HCT116 (cell line): ENCODE results near the gene GIMAP5. TPM values are rescaled to one million over a fixed set of nuclear protein-coding genes. Genes with fewer than 3 reads are reported as not detected.

Experiments
- ATAC-seq: fragments of 200-7000 bp; cut with Tn5 transposase; 2 replicates; pipeline ENCODE4 v1.9.1; 2020; ENCODE audit warnings: mild to moderate bottlenecking, moderate library complexity
- BruUV-seq: library from RNA; stranded (reverse); fragments of 400-500 nt; replicated peaks from 2 replicates; lab custom pipeline; 2021; lab: Mats Ljungman, UMichigan
- CTCF ChIA-PET: fragments of 300-600 bp; sonication (Branson Sonifier 250); formaldehyde crosslinking; loops from one replicate; lab custom pipeline; 2021; ENCODE audit warnings: antibody characterized with exemption; lab: Charles Lee
- POLR2A ChIA-PET: fragments of 300-600, 350-600 bp; sonication (Branson Sonifier 250); formaldehyde crosslinking; loops from one replicate; lab custom pipeline; 2021; ENCODE audit warnings: antibody characterized with exemption; lab: Charles Lee
- RAD21 ChIA-PET, 2 experiments: fragments of 300-600 bp; sonication (Branson Sonifier 250); formaldehyde crosslinking; loops; one replicate each; lab custom pipeline; 2023; ENCODE audit warnings: low total read pairs in 2 of 2; ENCODE audit not compliant: uncharacterized antibody in 2 of 2, unreplicated experiment in 2 of 2, low non-redundant PET in 1 of 2; lab: Charles Lee
- DNase-seq: peaks from one replicate; pipeline ENCODE4 v3.0.0-alpha.2; 2010; ENCODE audit warnings: low read depth, low spot score
- H2AFZ ChIP-seq: fragments of 200-600 bp; shearing (Covaris generic), sonication (generic); 2 replicates; pipeline ENCODE4 v1.6.1; 2017; ENCODE audit warnings: low read depth, mixed run types, mixed read lengths, antibody characterized with exemption, low read length; ENCODE audit not compliant: poor library complexity, severe bottlenecking
- H3K27ac ChIP-seq: 2 replicates; pipeline ENCODE4 v1.5.1; 2012; ENCODE audit warnings: low read depth, low read length
- H3K27me3 ChIP-seq: fragments of 200-600 bp; sonication (generic); 2 replicates; pipeline ENCODE4 v1.6.1; 2016; ENCODE audit warnings: mixed run types, low read length, mixed read lengths; ENCODE audit not compliant: insufficient read depth
- H3K36me3 ChIP-seq, 2 experiments: fragments of 200-500 bp in 1 of 2; fragments of 200-600 bp in 1 of 2; sonication (Bioruptor generic) in 1 of 2; sonication (generic) in 1 of 2; 2 replicates each; pipeline versions ENCODE4 v1.5.1 to v1.6.1; 2014 to 2016; ENCODE audit warnings: low read length in 2 of 2, inconsistent platforms in 1 of 2, mixed read lengths in 1 of 2, mixed run types in 1 of 2; ENCODE audit not compliant: insufficient read depth in 2 of 2, control insufficient read depth in 1 of 2
- H3K4me1 ChIP-seq, 2 experiments: fragments of 200-600 bp in 1 of 2; sonication (generic) in 1 of 2; 2 replicates each; pipeline versions ENCODE4 v1.5.1 to v1.6.1; 2012 to 2017; ENCODE audit warnings: low read length in 2 of 2, inconsistent platforms in 1 of 2, mild to moderate bottlenecking in 1 of 2, mixed read lengths in 1 of 2, mixed run types in 1 of 2, moderate library complexity in 1 of 2; ENCODE audit not compliant: insufficient read depth in 2 of 2, control insufficient read depth in 1 of 2
- H3K4me2 ChIP-seq: fragments of 200-600 bp; sonication (generic); 2 replicates; pipeline ENCODE4 v1.6.1; 2017; ENCODE audit warnings: mixed run types, low read length, mixed read lengths
- H3K4me3 ChIP-seq, 2 experiments: fragments of 200-600 bp in 1 of 2; sonication (generic) in 1 of 2; replicated peaks in 1 of 2; 2 replicates each; pipeline ENCODE4 v1.5.1; 2011 to 2016; ENCODE audit warnings: low read length in 2 of 2, control low read depth in 1 of 2, low read depth in 1 of 2, mild to moderate bottlenecking in 1 of 2, mixed read lengths in 1 of 2, mixed run types in 1 of 2
- H3K79me2 ChIP-seq: fragments of 200-600 bp; sonication (generic); 2 replicates; pipeline ENCODE4 v1.6.1; 2017; ENCODE audit warnings: mild to moderate bottlenecking, mixed run types, low read length, moderate library complexity, mixed read lengths; ENCODE audit not compliant: insufficient read depth
- H3K9ac ChIP-seq: fragments of 200-600 bp; sonication (generic); 2 replicates; pipeline ENCODE4 v1.6.1; 2016; ENCODE audit warnings: low read length, mixed read lengths
- H3K9me2 ChIP-seq: fragments of 200-600 bp; sonication (generic), shearing (Covaris generic); 2 replicates; pipeline ENCODE4 v1.6.1; 2017; ENCODE audit warnings: mixed run types, mild to moderate bottlenecking, moderate library complexity; ENCODE audit not compliant: insufficient read depth
- H3K9me3 ChIP-seq, 2 experiments: fragments of 200-500 bp in 1 of 2; fragments of 200-600 bp in 1 of 2; sonication (Bioruptor generic) in 1 of 2; sonication (generic) in 1 of 2; 2 replicates each; pipeline ENCODE4 v1.6.1; 2014 to 2017; ENCODE audit warnings: low read length in 2 of 2, mixed read lengths in 2 of 2, inconsistent platforms in 1 of 2, low read depth in 1 of 2, mild to moderate bottlenecking in 1 of 2, mixed run types in 1 of 2, moderate library complexity in 1 of 2; ENCODE audit not compliant: control insufficient read depth in 1 of 2, insufficient read depth in 1 of 2
- H4K20me1 ChIP-seq: fragments of 200-600 bp; sonication (generic), shearing (Covaris generic); 2 replicates; pipeline ENCODE4 v1.6.1; 2017; ENCODE audit warnings: mixed run types, mild to moderate bottlenecking, moderate library complexity; ENCODE audit not compliant: insufficient read depth
- ATF3 ChIP-seq: IDR thresholded peaks from 2 replicates; pipeline ENCODE4 v1.6.1; 2012
- CBX3 ChIP-seq: IDR thresholded peaks from 2 replicates; pipeline ENCODE4 v1.6.1; 2012; ENCODE audit warnings: low read depth
- EZH2phosphoT487 ChIP-seq: fragments of 200-600 bp; IDR thresholded peaks from 2 replicates; pipeline ENCODE4 v1.6.1; 2018; ENCODE audit warnings: antibody characterized with exemption, borderline replicate concordance
- FOSL1 ChIP-seq: IDR thresholded peaks from 2 replicates; pipeline ENCODE4 v1.6.1; 2012; ENCODE audit warnings: low read depth
- JUND ChIP-seq: IDR thresholded peaks from 2 replicates; pipeline ENCODE4 v1.6.1; 2012
- MAX ChIP-seq: IDR thresholded peaks from 2 replicates; pipeline ENCODE4 v1.6.1; 2012
- POLR2AphosphoS5 ChIP-seq: IDR thresholded peaks from 2 replicates; pipeline ENCODE4 v1.6.1; 2011; ENCODE audit warnings: mild to moderate bottlenecking, low read depth, low read length, moderate library complexity
- RAD21 ChIP-seq: IDR thresholded peaks from 2 replicates; pipeline ENCODE4 v1.6.1; 2012; ENCODE audit warnings: low read depth, mild to moderate bottlenecking
- REST ChIP-seq: IDR thresholded peaks from 2 replicates; pipeline ENCODE4 v1.6.1; 2012; ENCODE audit warnings: low read depth
- SIN3A ChIP-seq: IDR thresholded peaks from 2 replicates; pipeline ENCODE4 v1.6.1; 2012; ENCODE audit warnings: low read depth
- YY1 ChIP-seq: IDR thresholded peaks from 2 replicates; pipeline ENCODE4 v1.6.1; 2011; ENCODE audit warnings: low read length, low read depth, moderate library complexity, mild to moderate bottlenecking; ENCODE audit not compliant: insufficient replicate concordance; ENCODE audit errors: extremely low read depth
- ZBTB33 ChIP-seq: IDR thresholded peaks from 2 replicates; pipeline ENCODE4 v1.6.1; 2011; ENCODE audit warnings: mild to moderate bottlenecking, low read length, moderate library complexity; ENCODE audit not compliant: insufficient replicate concordance; ENCODE audit errors: extremely low read depth
- ZFX ChIP-seq: fragments of 450-650 bp; IDR thresholded peaks from 2 replicates; pipeline ENCODE4 v1.6.1; 2017
- ZNF274 ChIP-seq: fragments of 200-500 bp; sonication (Bioruptor generic); IDR thresholded peaks from 2 replicates; pipeline ENCODE4 v1.6.1; 2014; ENCODE audit warnings: mild to moderate bottlenecking, low read depth, low read length, inconsistent platforms
- intact Hi-C: fragments of 100-400 bp; cut with micrococcal nuclease; formaldehyde crosslinking; loops from 2 replicates; pipeline ENCODE4 v1.10.0; 2022
- total RNA-seq: library from RNA; stranded (reverse); gene quantifications from one replicate; pipeline ENCODE4 v1.2.1, GENCODE V29; 2021; ENCODE audit not compliant: unreplicated experiment

Gene GIMAP5
- total RNA-seq, 1 experiment from 2014 or later, result 0.57 TPM

- no peak overlapping the region for H2AFZ ChIP-seq
- no TSS peak for BruUV-seq
- no peaks in the 10 kb centered on the region for H3K79me2 ChIP-seq
- no peaks in the 10 kb centered on the region for H3K9me3 ChIP-seq
- H3K27ac ChIP-seq, result no peak overlapping the region
- POLR2A ChIA-PET, result no interaction called here
- no peak overlapping the region for H3K9ac ChIP-seq
- H4K20me1 ChIP-seq, result no peaks in the 10 kb centered on the region
- H3K4me1 ChIP-seq, result peaks cover 0 to 4% of the 10 kb centered on the region in 2 experiments; a peak in 2 of 4 replicates
- DNase-seq, result no peak
- CTCF ChIA-PET, result no interaction called here
- RAD21 ChIA-PET, result no interaction called here
- intact Hi-C loops, result no loop called here
- peaks cover 7% of the 10 kb centered on the region for H3K27me3 ChIP-seq
- no peaks in the 10 kb centered on the region for H3K36me3 ChIP-seq
- no peaks in the 10 kb centered on the region for H3K9me2 ChIP-seq
- no peak for TF ChIP-seq ATF3
- no peak for TF ChIP-seq RAD21
- TF ChIP-seq, all 23 proteins: peak for 0
- no peak overlapping the region for H3K4me2 ChIP-seq
- ATAC-seq, result no peak
- no peak overlapping the region for H3K4me3 ChIP-seq
Measured at GRCh38 chr7:150781961-150782360, 44.7 kb downstream of the GIMAP5 start.

- H3K4me3 ChIP-seq, result no peak overlapping the region
- intact Hi-C loops, result no loop called here
- H3K4me2 ChIP-seq, result no peak overlapping the region
- no TSS peak for BruUV-seq
- no peaks in the 10 kb centered on the region; a peak in 1 of 4 replicates for H3K4me1 ChIP-seq
- no peak overlapping the region for H3K27ac ChIP-seq
- H3K9ac ChIP-seq, result no peak overlapping the region
- H3K36me3 ChIP-seq, result no peaks in the 10 kb centered on the region
- no peaks in the 10 kb centered on the region for H3K9me3 ChIP-seq
- no peaks in the 10 kb centered on the region for H3K79me2 ChIP-seq
- no peak for ATAC-seq
- H2AFZ ChIP-seq, result no peak overlapping the region
- RAD21 ChIA-PET, result no interaction called here
- peaks cover 23% of the 10 kb centered on the region for H3K27me3 ChIP-seq
- H4K20me1 ChIP-seq, result no peaks in the 10 kb centered on the region
- no peak for DNase-seq
- CTCF ChIA-PET, result no interaction called here
- POLR2A ChIA-PET, result no interaction called here
- H3K9me2 ChIP-seq, result no peaks in the 10 kb centered on the region
- TF ChIP-seq EZH2phosphoT487, result no peak
- TF ChIP-seq CBX3, result no peak
- no peak for TF ChIP-seq JUND
- no peak for TF ChIP-seq REST
- TF ChIP-seq ZFX, result no peak
- TF ChIP-seq ZBTB33, result no peak
- no peak for TF ChIP-seq ATF3
- TF ChIP-seq YY1, result no peak
- no peak for TF ChIP-seq RAD21
- no peak for TF ChIP-seq POLR2AphosphoS5
- no peak for TF ChIP-seq SIN3A
- TF ChIP-seq MAX, result no peak
- TF ChIP-seq FOSL1, result no peak
- no peak for TF ChIP-seq ZNF274
Measured at GRCh38 chr7:150784120-150784736, 47.0 kb downstream of the GIMAP5 start.
